Heart left ventricle (tissue), 13 donors: ENCODE results near the gene HEMK1.

Experiments used
- CTCF ChIP-seq, 12 donors: fragments of 200-600 bp; sonication (generic) in 4 of 12; IDR thresholded peaks; one replicate each; pipeline versions ENCODE4 v1.5.0 to v1.8.0; 2018 to 2022; ENCODE audit warnings: antibody characterized with exemption in 12 of 12, mild to moderate bottlenecking in 5 of 12
- POLR2A ChIP-seq, 2 donors: fragments of 450-650 bp; IDR thresholded peaks; one replicate each; pipeline ENCODE4 v1.6.1; 2017; ENCODE audit warnings: antibody characterized with exemption in 2 of 2, mild to moderate bottlenecking in 2 of 2, moderate library complexity in 2 of 2
- donor health status: ischemic (EF 13 %, LVEDD 7.1; RV severe dilation, severe dysfunction).
- donor health status: DM: no; HTN: yes; CAD: no.
- donor health status: DM: no; HTN: no; CAD: no.
- donor health status: ischemic (EF 25% LVEDD 6.9; RV normal size, moderate dysfunction).
- donor health status: ischemic (EF 25% LVEDD 5.7; RV mildly dilated, moderate dysfunction).
- donor health status: ischemic (EF 35%, LVEDD 5.7; RV mildly dilated, moderate dysfunction).
- donor health status: nonischemic (EF 11% LVEDD 7.7; RV severe dilation, severe dysfunction).
- donor health status: DM: yes; HTN: yes; CAD: no.
- donor health status: PGD.
- donor health status: ischemic (EF 29% LVEDD 5.4; RV normal size, mild dysfunction).
- donor health status: nonischemic (EF 23%, LVEDD 6.1; RV moderate dilation, normal function).

- TF ChIP-seq CTCF (IDR thresholded peaks at IDR 0.05) (no peak), POLR2A (IDR thresholded peaks at IDR 0.05) (no peak)
Observed at GRCh38 chr3:50572801-50573371, 3.6 kb downstream of the HEMK1 start.
